Renal cortex interstitium (tissue), 11 donors: ENCODE data around the gene BGN. TPM values are rescaled to one million over a fixed set of nuclear protein-coding genes. Genes with fewer than 3 reads are reported as not detected.

Experiments used
- DNase-seq, 11 donors: peaks; one replicate each; pipeline ENCODE4 v3.0.0-alpha.2; 2013; ENCODE audit warnings: low read depth in 9 of 11, low spot score in 4 of 11; ENCODE audit errors: extremely low read depth in 1 of 11
- polyA plus RNA-seq, 3 donors: library from polyadenylated mRNA; unstranded; fragments of 120-200 nt; gene quantifications; one replicate each; pipeline ENCODE4 v1.2.1, GENCODE V29; 2013; ENCODE audit not compliant: insufficient read length in 3 of 3

BGN gene
- polyA plus RNA-seq, 3 donors = 154 to 178 (median 162) TPM

- peak in 8 of 11 donors; percentile 17 to 49 (median 34) for DNase-seq
Observed at GRCh38 chrX:153539171-153539978, 44.6 kb downstream of the BGN start.

DNA sequence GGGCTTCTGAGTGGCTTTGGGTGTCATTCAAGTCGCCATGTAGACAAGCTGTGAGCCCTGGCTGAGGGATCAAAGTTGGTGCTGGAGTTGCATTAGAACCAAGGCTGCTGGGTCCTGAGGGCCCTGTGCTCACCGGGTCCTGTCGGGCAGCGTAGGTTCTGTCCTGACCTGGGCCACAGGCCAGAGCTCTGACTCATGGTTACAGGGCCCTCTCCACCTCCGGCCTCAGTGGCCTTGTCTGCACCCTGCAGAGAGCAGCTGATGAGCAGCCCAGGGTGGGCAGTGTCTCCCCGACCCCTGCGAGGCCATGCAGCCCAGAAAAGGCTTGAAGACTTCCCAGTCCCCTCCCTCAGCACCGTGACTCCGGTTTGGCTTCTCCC lies 45.2 kb downstream of the BGN start:
- DNase-seq = no peak

GRCh38 chrX:153544727-153545126 lies 49.9 kb downstream of the BGN start:
- peak in 1 of 11 donors; percentile 17 for DNase-seq

DNA sequence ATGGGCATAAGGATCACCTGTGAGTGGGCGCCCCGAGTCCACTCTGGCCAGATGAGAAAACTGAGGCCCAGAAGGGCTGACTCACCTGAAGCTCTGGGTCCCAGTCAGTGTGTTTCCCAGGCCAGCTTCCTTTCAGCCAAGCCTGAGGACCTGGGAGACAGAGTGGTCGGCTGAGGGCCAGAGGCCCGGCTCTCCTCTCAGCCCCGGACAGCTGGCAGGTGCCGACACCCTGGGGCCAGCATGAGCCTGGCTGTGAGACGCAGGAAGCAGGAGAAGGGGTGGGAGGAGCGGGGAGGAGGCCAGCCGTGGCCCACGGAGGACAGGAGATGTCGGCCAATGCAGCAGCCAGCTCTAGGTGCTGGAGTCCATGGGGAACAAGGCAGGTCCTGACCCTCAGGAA lies 51.6 kb downstream of the BGN start:
- no peak for DNase-seq

DNA sequence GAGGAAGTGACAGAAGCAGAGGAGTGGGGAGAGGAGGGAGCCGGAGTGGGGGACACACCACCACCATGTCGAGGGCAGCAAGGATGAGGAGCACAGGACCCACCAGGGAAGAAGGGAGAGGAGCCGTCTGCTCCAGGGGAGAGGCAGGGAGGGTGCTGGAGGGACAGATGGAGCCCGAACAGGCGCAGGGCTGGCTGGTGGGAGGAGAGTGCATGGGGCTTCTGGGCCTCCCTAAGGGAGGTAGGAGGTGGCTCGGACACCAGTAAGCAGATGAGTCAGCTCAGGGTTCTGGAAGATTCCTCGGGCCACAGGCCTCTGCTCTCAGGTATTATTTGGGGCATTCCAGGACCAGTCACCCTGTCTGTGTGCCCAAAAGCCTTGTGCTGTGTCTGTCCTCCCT lies 52.4 kb downstream of the BGN start:
- no peak for DNase-seq

DNA sequence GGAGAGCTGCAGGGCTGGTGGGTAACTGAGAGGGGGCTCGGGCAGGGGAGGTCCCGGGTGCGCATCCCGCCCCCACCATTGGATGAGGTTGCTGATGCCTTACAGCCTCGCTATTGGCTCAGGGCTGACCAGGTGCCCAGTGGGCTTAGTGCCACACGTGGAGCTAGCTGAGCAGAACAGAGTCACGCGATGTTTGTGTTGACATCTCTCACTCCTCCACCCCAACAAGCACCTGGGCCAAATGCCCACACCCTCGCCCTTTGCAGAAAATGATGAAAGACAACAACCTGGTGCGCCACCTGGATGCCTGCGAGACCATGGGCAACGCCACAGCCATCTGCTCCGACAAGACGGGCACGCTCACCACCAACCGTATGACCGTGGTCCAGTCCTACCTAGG lies 54.5 kb downstream of the BGN start:
- no peak for DNase-seq

DNA sequence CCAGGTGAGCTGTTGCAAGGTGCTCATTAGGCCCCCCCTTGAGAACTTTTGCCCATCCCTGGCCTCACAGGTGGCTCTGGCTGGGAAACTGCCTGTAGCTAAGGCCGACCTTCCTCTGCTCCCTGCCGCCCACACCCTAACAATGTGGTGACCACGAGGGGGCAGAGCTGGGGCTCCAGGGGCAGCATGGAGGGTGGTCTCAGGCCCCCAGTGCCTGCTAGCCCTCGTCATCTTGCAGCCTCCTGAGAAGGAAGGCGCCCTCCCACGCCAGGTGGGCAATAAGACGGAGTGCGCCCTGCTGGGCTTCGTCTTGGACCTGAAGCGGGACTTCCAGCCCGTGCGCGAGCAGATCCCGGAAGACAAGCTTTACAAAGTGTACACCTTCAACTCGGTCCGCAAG lies 55.0 kb downstream of the BGN start:
- no peak for DNase-seq

DNA sequence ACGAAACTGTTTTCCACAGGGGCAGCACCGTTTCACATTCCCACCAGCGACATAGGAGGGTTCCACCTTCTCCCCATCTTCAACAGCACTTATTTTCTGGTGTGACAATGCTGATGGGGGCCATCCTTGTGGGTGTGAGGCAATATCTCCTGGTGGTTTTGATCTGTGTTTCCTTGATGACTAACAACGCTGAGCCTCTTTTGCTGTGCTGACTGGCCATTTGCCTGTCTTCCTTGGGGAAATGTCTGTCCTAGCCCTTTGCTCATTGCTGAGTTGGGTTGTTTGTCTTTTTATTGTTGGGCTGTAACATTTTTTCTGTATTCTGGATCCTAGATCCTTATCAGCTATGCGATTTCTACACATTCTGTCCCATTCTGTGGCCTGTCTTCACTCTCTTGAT lies 56.4 kb downstream of the BGN start:
- no peak for DNase-seq

GRCh38 chrX:153554519-153555167 lies 59.9 kb downstream of the BGN start:
- DNase-seq = peak in 8 of 11 donors; percentile 15 to 37 (median 27)

GRCh38 chrX:153556767-153557166 lies 62.0 kb downstream of the BGN start:
- no peak for DNase-seq

GRCh38 chrX:153557618-153558355 lies 63.0 kb downstream of the BGN start:
- no peak for DNase-seq

Other genes starting within 250 kb of the BGN start
- gene PNMA6F, start 173.2 kb upstream of the BGN start, polyA plus RNA-seq = under 1 TPM; 0.15 to 0.27 (median 0.20) TPM
- gene ZNF275, start 160.8 kb upstream of the BGN start, polyA plus RNA-seq = 10 to 100 TPM; 19.3 to 22.3 (median 20.5) TPM
- not detected for gene PNMA6E, start 93.6 kb upstream of the BGN start, polyA plus RNA-seq
- 1 to 10 TPM in 1 of 3 donors, under 1 TPM in 2; 0.73 to 1.5 (median 0.92) TPM for gene ZFP92, start 83.5 kb upstream of the BGN start, polyA plus RNA-seq
- gene TREX2, start 48.9 kb upstream of the BGN start, polyA plus RNA-seq = under 1 TPM; 0.37 to 0.75 (median 0.64) TPM
- 10 to 100 TPM; 25.3 to 33.3 (median 32.3) TPM for gene HAUS7, start 24.4 kb upstream of the BGN start, polyA plus RNA-seq
- gene ATP2B3, start 22.7 kb downstream of the BGN start, polyA plus RNA-seq = under 1 TPM; 0.17 to 0.32 (median 0.24) TPM
- 10 to 100 TPM; 15.6 to 19.5 (median 17.0) TPM for gene CCNQ, start 104.2 kb downstream of the BGN start, polyA plus RNA-seq
- gene DUSP9, start 152.2 kb downstream of the BGN start, polyA plus RNA-seq = 10 to 100 TPM; 38.3 to 51.9 (median 46.8) TPM
- gene PNCK, start 178.8 kb downstream of the BGN start, polyA plus RNA-seq = 10 to 100 TPM in 1 of 3 donors, 1 to 10 TPM in 2; 7.6 to 13.9 (median 8.4) TPM
- gene SLC6A8, start 192.9 kb downstream of the BGN start, polyA plus RNA-seq = 10 to 100 TPM; 53.5 to 69.9 (median 59.4) TPM
- 100 to 1,000 TPM; 182 to 189 (median 189) TPM for gene BCAP31, start 229.4 kb downstream of the BGN start, polyA plus RNA-seq
- gene ABCD1, start 229.9 kb downstream of the BGN start, polyA plus RNA-seq = 1 to 10 TPM; 7.9 to 9.8 (median 8.0) TPM